ENCODE results near the gene SYNGR2.

DNA sequence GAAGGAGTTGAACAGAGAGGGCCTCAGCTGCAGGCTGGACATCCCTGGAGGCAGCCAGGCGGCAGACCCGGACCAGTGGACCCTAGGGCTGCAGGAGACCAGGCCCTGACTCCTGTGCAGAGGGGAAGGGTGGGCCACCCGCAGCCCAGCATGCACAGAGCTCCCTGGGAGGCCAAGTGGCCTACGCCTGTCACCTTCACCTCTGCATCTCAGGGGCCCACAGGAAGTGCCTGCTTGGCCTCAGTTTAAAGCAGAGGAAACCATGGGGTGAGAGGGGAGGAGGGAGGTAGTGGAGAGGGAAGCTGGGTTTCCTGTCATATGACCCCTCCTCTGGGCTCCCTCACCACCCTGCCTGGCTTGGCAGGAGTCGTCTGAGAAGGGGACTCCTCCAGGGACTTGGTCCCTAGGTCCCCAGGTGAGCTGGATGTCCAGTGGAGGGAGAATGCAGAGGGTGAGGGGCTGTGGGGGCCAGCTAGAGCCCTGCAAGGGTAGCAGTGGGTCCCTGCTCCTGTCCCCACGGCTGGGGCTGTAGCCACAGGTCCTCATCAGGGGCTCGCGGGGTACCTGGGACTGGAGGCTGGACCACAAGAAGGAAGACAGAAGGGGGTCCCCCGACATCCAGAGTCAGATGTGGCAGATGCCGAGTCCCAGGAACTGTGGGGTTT, 37.8 kb upstream of the SYNGR2 start, which contains the start of gene TMC8:
- TF ChIP-seq POLR2AphosphoS5 (IDR thresholded peaks at IDR 0.05; ENCODE audit: low read depth, low read length) (peak; percentile 53; the same call in 1 of the 2 replicates), TAF1 (IDR thresholded peaks at IDR 0.05; ENCODE audit: low read depth, low read length) (0 out of 2 replicates have a peak, but pooled peaks have one; percentile 30)
